Bronchial epithelial cell (primary cell): ENCODE data around the gene KHDRBS2. TPM values are rescaled to one million over a fixed set of nuclear protein-coding genes. Genes with fewer than 3 reads are reported as not detected.

Experiments used
- DNase-seq: peaks from one replicate; pipeline ENCODE4 v3.0.0-alpha.2; 2010; ENCODE audit warnings: low read depth
- FAIRE-seq: peaks from 2 replicates; lab custom pipeline; 2011; peaks lifted over from hg19 to GRCh38; lab: Jason Lieb, UNC
- H3K27me3 ChIP-seq: 2 replicates; pipeline ENCODE4 v1.5.1; 2011; ENCODE audit warnings: low read length; ENCODE audit not compliant: control insufficient read depth, insufficient read depth
- H3K36me3 ChIP-seq: 2 replicates; pipeline ENCODE4 v1.5.1; 2011; ENCODE audit warnings: low read length; ENCODE audit not compliant: control insufficient read depth, insufficient read depth
- H3K4me3 ChIP-seq: 2 replicates; pipeline ENCODE4 v1.5.1; 2011; ENCODE audit warnings: mild to moderate bottlenecking, low read depth, low read length, control low read depth
- CTCF ChIP-seq: IDR thresholded peaks from 2 replicates; pipeline ENCODE4 v1.5.1; 2011; ENCODE audit warnings: mild to moderate bottlenecking, moderate library complexity, low read length, control low read depth, inconsistent platforms; ENCODE audit not compliant: insufficient read depth, severe bottlenecking
- total RNA-seq: library from RNA; depleted of rRNA; stranded (reverse); fragments of >200 nt; gene quantifications from 2 replicates; pipeline ENCODE4 v1.2.1, GENCODE V29; 2014

Gene KHDRBS2
- total RNA-seq, 1 donor from 2014 or later: not detected

- Histone ChIP-seq H3K4me3 (no peak overlapping the region), H3K36me3 (no peaks in the 10 kb centered on the region), H3K27me3 (no peaks in the 10 kb centered on the region)
- FAIRE-seq (no peak), DNase-seq (no peak)
- TF ChIP-seq CTCF: no peak
Measured at GRCh38 chr6:61949161-61949560, 336.9 kb downstream of the KHDRBS2 start.

- H3K4me3 ChIP-seq: no peak overlapping the region
- H3K27me3 ChIP-seq: no peaks in the 10 kb centered on the region
- no peaks in the 10 kb centered on the region for H3K36me3 ChIP-seq
- FAIRE-seq (no peak), DNase-seq (peak; percentile 1)
- TF ChIP-seq CTCF: no peak
Measured at GRCh38 chr6:61947311-61947947, 338.6 kb downstream of the KHDRBS2 start.

GRCh38 chr6:61940919-61941318 is 345.1 kb downstream of the KHDRBS2 start:
- no peak overlapping the region for H3K4me3 ChIP-seq
- H3K36me3 ChIP-seq: no peaks in the 10 kb centered on the region
- FAIRE-seq: no peak
- H3K27me3 ChIP-seq: no peaks in the 10 kb centered on the region
- no peak for TF ChIP-seq CTCF
- no peak for DNase-seq

GRCh38 chr6:61935242-61935846 is 350.7 kb downstream of the KHDRBS2 start:
- FAIRE-seq (no peak), DNase-seq (no peak)
- no peak for TF ChIP-seq CTCF
- Histone ChIP-seq H3K27me3 (no peaks in the 10 kb centered on the region), H3K36me3 (no peaks in the 10 kb centered on the region), H3K4me3 (no peak overlapping the region)

GRCh38 chr6:61909486-61909885 is 376.5 kb downstream of the KHDRBS2 start:
- DNase-seq (no peak), FAIRE-seq (no peak)
- no peaks in the 10 kb centered on the region for H3K36me3 ChIP-seq
- no peaks in the 10 kb centered on the region for H3K27me3 ChIP-seq
- H3K4me3 ChIP-seq: no peak overlapping the region
- no peak for TF ChIP-seq CTCF
